DLD1 (cell line): Measurements from ENCODE around the gene EXOC3L4.
"Not testable (repeated sequence)": the region's sequence is repeated elsewhere in the genome, so short reads cannot be mapped to it uniquely, and the experiment has no call there.

ENCODE experiments used
- in situ Hi-C: cut with HindIII; loops from 2 replicates; pipeline ENCODE4 v1.10.0; 2017; ENCODE audit warnings: low sequenced_read_pairs

EXOC3L4 gene

DNA sequence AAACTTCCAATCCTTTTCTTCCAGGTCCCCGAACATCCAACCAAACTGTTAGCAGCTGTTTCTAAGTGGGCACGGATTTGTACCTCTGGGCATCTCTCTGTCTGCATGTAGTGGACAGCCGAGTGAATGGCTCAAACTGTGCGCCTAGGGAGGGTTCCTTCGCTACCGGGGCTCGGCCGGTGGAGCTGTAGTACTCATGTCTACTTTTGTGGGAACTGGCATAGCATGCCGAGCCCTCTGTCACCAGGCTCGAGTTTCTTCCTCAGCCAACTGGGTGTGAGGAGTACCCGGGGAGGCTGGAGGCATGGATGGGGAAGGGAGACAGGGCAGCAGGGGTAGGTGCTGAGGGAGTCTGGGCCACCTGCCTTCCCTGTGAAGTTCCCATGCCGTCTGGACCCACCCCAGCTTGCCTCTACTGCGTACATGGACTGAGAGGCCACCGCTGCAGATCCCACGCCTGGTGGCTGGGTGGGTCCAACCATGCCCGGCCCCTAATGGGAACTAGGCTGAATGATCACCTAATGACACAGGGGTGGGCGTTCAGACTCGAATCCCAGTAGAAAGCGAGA is 51.7 kb downstream of the EXOC3L4 start:
- in situ Hi-C loops: no loop called here

DNA sequence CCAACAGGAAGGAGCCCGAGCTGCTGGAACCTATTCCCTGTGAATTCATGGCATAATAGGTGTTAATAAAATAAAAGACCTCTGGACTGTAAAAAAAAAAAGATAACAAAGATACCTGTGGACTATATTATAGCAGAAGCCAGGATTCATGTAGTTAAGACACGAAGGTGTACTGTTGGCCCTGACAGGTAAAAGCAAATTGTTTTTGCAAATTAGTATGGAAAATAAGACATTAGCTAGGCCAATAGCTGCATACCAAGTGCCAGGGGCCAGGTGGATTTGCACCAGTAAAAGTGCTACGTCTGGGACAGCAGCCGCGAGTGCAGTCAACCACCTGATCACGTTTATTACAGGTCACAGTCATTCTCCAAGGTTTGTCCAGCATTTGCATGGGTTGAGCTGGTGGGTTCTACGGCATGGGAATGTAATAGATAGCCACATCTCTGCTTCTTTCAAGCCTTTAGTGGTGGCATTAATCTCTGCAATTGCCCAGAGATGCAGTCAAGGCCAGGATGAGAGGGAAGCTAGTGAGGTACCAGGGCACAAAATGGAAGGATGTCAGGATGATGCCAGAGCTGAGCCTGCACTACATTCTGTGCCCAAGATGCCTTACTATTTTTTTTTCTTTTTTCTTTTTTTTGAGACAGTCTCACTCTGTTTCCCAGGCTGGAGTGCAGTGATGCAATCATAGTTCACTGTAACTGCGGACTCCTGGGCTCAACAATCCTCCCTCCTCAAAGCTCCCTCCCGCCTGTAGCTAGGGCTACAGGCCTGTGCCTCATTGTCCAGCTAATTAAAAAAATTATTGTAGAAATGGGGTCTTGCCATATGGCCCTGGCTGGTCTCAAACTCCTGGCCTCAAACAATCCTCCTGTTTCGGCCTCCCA is 55.1 kb downstream of the EXOC3L4 start:
- in situ Hi-C loops: no loop called here

DNA sequence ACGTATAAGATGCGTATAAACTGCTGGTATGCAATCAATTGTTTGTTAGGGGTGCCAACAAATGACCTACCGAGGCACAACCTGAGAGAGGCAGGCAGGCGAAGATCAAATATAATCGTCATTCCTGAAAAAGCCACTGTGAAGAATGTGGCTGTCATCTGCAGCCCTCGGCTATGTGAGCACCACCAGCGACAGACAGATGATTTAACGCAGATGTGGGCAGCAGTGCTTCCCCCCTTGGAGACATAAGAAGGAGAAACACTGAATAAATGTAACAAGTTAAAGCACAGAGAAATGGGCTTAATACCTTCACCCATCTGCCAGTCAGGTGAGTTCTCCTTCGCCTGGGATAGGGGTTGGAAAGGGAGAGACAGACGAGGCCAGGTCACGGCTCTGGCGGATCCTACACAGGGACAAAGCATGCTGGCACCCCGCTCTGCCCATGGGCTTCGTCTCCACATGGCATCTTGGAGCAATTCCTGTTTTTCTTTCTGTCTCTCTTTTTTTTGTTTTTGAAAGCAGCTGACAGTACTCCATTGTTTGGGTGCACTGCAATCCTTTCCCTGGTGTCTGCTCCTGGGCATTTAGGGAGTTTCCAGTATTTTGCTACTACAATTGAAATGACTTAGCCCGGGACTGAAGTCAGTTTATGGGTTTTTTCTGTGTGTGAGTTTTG is 56.9 kb downstream of the EXOC3L4 start:
- in situ Hi-C loops: no loop called here

DNA sequence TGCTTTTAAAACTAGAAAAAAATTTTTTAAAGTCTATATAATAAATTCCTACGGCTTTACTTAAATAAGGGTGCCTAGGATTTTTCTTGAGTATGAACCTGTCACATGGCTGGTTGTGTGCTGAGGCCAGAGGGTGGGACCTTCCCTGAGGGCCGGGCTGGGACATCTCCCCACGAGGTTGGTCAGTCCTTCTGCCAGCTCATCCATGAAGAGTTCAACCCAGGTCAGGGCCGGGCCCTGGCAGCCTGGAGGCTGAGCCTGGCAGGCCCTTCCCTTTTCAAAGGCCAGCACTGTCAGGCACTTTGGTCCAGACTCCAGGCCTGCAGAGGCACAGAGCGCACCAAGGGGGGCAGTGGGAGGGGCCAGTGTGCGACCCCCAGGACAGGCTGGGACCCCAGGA is 60.5 kb downstream of the EXOC3L4 start:
- in situ Hi-C loops: no loop called here

DNA sequence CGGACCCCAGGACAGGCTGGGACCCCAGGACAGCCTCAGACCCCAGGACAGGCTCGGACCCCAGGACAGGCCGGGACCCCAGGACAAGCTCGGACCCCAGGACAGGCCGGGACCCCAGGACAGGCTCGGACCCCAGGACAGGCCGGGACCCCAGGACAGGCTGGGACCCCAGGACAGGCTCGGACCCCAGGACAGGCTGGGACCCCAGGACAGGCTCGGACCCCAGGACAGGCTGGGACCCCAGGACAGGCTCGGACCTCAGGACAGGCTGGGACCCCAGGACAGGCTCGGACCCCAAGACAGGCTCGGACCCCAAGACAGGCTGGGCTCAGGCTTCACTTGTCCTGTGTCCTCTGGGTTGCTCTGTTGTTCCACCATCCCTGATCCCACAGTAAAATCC is 60.9 kb downstream of the EXOC3L4 start:
- in situ Hi-C loops: not testable (repeated sequence)

DNA sequence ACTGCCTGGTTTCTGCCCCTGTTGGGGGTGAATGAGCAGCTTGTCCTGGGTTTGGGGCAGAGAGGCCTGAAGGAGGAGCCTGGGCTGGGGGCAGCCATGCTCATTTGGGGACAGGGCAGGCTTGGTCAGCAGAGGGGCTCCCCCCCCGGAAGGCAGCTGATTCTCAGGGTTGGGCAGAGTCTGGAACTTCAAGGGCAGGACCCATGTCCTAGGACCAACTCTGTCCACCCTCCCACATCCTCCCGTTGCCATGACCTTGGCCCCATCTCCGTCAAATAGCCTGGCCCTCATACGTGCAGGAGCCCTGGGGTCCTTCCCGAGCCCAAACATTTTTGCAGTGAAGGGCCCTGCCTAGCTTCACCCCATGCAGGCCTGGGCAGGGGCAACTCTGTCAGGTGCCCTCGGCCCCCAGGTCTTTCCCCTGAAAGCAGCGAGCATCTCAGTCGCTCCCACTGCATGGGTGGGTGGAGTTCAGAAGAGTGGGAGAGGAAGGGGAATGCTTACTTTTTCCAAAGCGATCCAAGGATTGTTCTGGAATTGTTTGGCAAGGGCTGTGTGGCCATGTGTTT is 61.4 kb downstream of the EXOC3L4 start:
- in situ Hi-C loops: no loop called here

DNA sequence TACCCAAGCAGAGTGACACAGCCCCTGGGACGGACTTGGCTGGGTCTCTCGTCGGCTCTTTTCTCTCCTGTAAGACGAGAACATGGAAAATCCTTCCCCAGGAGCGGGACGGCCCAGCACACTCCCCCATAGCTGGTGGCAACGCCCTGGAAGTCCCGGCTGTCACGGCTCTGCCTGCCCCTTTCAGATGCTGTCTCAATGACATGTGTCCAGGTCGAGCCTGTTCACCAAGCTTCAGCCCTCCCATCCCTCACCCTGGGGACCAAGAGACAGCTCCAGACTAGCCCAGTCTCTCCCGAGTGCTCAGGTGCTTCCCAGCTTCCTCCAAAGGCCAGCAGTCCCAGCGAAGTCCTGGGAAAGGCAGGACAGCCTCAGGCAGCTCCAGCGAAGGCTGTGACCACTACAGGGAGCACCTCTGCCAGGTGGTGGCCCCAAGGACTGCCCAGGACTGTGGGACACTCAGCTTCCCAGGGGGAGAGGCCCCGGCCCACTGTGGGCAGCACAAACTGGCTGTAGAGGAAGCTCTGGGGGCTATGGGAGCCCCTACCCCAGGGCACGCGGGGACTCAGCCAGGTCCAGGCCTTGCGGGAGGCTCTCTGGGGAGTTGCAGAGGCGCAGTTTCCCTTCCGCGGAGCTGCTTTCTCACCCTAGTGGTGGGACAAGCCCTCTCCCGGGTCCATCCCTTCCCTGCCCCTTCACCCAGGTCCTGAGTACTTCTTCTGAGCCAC is 62.3 kb downstream of the EXOC3L4 start:
- in situ Hi-C loops: no loop called here

DNA sequence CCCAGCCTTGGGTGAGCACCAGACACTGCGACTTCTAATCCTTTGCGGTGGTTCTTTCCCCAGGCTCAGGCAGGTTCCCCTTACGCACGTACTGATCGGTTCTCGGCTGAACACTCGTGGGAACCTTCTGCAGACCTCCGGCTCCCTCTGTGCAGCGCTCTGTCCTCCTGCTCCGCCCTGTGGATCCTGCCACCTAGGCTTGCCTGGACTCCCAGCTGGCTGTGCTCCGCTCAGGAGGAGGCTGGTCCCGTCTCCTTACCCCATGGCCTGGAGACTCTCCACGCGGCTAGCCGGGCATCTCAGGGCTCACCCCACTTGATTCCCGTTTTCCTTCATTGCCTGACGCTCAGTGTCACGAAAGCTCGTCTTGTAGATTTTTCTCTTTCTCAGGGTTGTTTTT is 63.4 kb downstream of the EXOC3L4 start:
- in situ Hi-C loops: no loop called here

DNA sequence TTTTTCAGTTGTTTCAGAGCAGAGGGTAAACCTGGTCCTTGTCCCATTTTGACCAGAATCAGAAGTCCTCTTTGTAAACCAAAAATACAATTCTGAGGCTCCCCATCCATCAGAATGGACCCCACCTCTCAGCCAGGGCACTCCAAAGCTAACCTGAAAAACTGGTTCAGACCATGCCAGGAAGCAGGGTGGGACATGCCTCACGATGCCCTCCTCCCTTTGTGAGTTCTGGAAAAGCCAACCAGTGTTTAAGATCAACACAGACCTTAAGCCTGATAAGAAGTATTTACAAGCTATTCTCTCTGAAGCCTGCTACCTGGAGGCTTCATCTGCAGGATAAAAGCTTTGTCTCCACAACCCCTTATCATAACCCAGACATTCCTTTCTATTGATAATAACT is 64.2 kb downstream of the EXOC3L4 start:
- in situ Hi-C loops: no loop called here
